Kidney epithelial cell (primary cell): ENCODE data around the gene DDX6. TPM values are rescaled to one million over a fixed set of nuclear protein-coding genes. Genes with fewer than 3 reads are reported as not detected.
"Not testable (repeated sequence)": the region's sequence is repeated elsewhere in the genome, so short reads cannot be mapped to it uniquely, and the experiment has no call there.

ENCODE experiments used
- DNase-seq: peaks from one replicate; pipeline ENCODE4 v3.0.0-alpha.2; 2010; ENCODE audit warnings: low read depth
- H3K27me3 ChIP-seq: 2 replicates; pipeline ENCODE4 v1.6.0; 2011; ENCODE audit warnings: low read length; ENCODE audit not compliant: control insufficient read depth, insufficient read depth
- H3K36me3 ChIP-seq: 2 replicates; pipeline ENCODE4 v1.5.1; 2011; ENCODE audit warnings: low read length; ENCODE audit not compliant: control insufficient read depth, insufficient read depth
- H3K4me3 ChIP-seq: 2 replicates; pipeline ENCODE4 v1.5.1; 2011; ENCODE audit warnings: low read depth, mild to moderate bottlenecking, control low read depth, low read length
- total RNA-seq: library from RNA; depleted of rRNA; stranded (reverse); fragments of >200 nt; gene quantifications from 2 replicates; pipeline ENCODE4 v1.2.3, GENCODE V29; 2015
- TF ChIP-seq, protein P1 (sequence below): IDR thresholded peaks from 2 replicates; pipeline ENCODE4 v1.5.1; 2011; ENCODE audit warnings: mild to moderate bottlenecking, moderate library complexity, low read length, control low read depth, inconsistent platforms; ENCODE audit not compliant: insufficient read depth, poor library complexity, severe bottlenecking

The DDX6 gene, protein sequence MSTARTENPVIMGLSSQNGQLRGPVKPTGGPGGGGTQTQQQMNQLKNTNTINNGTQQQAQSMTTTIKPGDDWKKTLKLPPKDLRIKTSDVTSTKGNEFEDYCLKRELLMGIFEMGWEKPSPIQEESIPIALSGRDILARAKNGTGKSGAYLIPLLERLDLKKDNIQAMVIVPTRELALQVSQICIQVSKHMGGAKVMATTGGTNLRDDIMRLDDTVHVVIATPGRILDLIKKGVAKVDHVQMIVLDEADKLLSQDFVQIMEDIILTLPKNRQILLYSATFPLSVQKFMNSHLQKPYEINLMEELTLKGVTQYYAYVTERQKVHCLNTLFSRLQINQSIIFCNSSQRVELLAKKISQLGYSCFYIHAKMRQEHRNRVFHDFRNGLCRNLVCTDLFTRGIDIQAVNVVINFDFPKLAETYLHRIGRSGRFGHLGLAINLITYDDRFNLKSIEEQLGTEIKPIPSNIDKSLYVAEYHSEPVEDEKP
- total RNA-seq = 77.4 and 104 TPM in 2 replicates

DNA sequence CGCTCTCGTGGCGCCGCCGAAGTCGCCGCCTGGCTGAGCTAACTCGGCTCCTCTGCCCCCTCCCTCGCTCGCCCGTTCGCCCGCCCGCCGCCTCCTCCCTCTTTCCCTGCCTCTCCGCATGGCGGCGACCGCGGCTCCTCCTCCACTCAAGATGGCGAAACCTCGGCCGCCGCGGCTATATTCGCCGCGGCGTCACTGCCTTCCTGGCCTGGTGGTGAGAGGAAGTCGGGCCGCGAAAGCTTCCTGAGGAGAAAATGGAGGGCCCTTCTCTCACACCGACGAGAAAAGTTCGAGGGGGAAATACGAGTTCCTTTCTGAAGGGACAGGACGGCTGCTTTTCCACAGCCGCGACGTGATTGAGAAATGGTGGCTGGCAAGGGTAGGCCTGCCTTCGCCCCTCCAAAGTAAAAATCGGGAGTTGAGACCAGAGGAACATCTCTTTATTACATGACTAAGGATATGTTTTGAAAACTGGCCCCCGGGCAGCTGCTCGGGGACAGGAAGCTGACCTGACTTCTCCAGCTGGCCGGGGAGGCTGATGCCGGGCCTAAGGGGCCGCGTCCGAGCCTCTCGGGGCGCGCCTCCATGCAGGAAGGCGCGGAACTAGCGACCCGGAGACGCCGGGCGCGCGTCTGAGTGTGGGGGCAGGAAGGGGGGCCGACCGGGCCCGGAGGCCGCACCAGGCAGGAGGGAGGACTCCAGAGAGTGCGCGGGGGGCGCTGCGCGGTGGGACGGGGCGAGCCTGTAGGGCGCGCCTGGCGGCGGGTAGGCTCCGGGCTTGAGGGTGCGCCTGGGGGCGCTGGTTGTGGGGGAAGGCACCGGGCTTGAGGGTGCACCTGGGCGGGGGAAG, at the start of gene DDX6:
DDX6 (minus strand) TSS at position 54 of the 850 bp plus-strand sequence. CDS start 4,913 bp downstream, outside the sequence.
- peak within 1 kb of the TSS; percentile 80 for H3K4me3 ChIP-seq
- no peaks in the 10 kb centered on the region for H3K36me3 ChIP-seq
- no peak for DNase-seq
- TF ChIP-seq, protein P1, sequence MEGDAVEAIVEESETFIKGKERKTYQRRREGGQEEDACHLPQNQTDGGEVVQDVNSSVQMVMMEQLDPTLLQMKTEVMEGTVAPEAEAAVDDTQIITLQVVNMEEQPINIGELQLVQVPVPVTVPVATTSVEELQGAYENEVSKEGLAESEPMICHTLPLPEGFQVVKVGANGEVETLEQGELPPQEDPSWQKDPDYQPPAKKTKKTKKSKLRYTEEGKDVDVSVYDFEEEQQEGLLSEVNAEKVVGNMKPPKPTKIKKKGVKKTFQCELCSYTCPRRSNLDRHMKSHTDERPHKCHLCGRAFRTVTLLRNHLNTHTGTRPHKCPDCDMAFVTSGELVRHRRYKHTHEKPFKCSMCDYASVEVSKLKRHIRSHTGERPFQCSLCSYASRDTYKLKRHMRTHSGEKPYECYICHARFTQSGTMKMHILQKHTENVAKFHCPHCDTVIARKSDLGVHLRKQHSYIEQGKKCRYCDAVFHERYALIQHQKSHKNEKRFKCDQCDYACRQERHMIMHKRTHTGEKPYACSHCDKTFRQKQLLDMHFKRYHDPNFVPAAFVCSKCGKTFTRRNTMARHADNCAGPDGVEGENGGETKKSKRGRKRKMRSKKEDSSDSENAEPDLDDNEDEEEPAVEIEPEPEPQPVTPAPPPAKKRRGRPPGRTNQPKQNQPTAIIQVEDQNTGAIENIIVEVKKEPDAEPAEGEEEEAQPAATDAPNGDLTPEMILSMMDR = peak; percentile 38
- no peaks in the 10 kb centered on the region for H3K27me3 ChIP-seq

DNA sequence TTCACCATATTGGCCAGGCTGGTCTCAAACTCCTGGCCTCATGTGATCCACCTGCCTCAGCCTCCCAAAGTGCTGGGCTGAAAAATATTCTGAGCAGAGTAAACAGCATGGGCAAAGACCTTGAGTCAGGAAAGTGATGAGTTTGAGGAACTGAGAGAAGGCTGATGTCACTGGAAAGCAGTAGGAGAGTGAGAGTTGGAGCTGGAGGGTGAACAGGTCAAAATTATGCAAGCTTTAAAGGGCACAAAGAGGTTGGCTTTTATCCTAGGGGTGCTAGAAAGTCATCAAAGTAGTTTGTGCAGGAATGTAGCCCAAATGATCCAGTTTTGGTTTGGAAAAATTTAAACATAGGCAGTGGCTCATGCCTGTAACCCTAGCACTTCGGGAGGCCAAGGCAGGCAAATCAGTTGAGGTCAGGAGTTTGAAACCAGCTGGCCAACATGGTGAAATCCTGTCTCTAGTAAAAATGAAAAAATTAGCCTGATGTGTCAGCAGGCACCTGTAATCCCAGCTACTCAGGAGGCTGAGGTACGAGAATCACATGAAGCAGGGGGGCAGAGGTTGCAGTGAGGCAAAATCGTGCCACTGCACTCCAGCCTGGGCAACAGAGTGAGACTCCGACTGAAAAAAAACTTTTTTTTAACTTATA, 48.1 kb upstream of the DDX6 start:
- Histone ChIP-seq H3K36me3 (no peaks in the 10 kb centered on the region), H3K27me3 (no peaks in the 10 kb centered on the region), H3K4me3 (no peak overlapping the region)
- no peak for DNase-seq
- TF ChIP-seq, protein P1 = no peak

DNA sequence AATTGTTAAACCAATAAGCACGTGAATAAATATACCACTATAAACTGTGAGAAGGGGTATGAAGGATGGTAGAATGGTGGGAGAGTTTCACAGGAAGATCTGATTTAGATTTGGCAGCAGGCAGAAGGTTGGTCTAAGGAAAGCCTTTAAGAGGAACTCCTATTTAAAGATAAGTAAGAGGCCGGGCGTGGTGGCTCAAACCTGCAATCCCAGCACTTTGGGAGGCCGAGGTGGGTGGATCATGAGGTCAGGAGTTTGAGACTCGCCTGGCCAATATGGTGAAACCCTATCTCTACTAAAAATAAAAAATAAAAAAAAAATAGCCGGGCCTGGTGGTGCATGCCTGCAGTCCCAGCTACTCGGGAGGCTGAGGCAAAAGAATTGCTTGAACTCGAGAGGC, 46.9 kb upstream of the DDX6 start:
- Histone ChIP-seq H3K4me3 (no peak overlapping the region), H3K27me3 (no peaks in the 10 kb centered on the region), H3K36me3 (no peaks in the 10 kb centered on the region)
- DNase-seq = no peak
- TF ChIP-seq, protein P1 = no peak

DNA sequence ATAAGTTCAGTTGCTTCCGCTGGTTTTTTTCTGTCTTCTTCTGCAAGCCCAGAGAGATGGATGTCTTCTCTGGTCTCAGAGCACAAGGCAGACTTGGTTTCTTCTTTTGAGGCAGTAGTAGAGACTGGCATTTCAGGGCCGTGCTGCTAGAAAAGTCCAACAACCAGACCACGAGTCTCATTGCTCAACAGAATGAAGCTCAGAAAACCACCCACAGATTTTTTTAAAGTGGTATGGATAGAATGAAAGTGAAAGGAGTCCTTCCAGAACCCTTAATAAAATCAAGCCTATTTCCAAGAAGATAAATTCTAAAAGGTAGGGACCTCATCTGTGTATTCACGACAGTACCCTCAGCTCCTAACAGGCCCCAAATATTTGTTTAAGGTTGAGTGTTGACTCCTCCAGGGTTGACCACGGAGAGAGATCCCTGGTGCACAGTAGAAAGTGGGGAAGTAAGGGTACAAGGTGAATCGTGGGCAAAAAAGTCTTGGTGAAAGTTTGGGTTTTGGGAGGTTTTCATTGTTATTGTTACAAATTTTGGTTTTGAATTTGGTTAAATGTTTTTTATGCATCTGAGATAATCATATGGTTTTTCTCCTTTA, 43.6 kb upstream of the DDX6 start:
- TF ChIP-seq, protein P1 = no peak
- Histone ChIP-seq H3K27me3 (no peaks in the 10 kb centered on the region), H3K4me3 (no peak overlapping the region), H3K36me3 (no peaks in the 10 kb centered on the region)
- no peak for DNase-seq

DNA sequence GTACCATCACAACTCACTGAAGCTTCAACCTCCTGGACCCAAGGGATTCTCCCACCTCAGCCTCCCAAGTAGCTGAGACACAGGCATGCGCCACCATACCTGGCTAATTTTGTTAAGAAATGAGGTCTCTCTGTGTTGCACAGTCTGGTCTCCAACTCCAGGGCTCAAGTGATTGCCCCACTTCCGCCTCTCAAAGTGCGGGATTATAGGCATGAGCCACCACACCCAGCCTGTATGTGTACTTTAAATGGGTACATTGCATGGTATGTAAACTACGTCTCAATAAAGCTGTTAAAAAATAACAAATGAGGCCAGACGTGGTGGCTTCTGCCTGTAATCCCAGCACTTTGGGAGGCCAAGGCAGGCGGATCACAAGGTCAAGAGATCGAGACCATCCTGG, 36.2 kb upstream of the DDX6 start:
- H3K36me3 ChIP-seq = no peaks in the 10 kb centered on the region
- no peak for DNase-seq
- no peak overlapping the region for H3K4me3 ChIP-seq
- H3K27me3 ChIP-seq = no peaks in the 10 kb centered on the region
- TF ChIP-seq, protein P1 = no peak

DNA sequence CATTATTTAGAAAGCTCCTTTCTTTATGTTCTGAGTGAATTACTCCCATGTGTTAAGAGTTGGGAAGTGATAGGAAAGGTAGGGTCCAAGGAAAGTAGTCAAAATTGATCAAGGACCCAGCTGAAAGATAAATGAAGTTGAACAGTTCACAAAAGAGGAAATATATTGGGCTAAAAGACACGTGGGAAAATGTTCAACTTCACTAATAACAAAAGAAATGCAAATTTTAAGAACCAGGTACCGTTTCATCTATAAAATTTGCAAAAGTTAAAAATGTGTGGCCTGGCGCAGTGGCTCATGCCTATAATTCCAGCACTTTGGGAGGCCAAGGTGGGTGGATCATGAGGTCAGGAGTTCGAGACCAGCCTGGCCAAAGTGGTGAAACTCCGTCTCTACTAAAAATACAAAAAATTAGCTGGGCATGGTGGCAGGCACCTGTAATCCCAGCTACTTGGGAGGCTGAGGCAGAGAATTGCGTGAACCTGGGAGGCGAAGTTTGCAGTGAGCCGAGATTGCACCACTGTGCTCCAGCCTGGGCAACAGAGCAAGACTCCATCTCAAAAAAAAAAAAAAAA, 32.1 kb upstream of the DDX6 start:
- H3K36me3 ChIP-seq, DNase-seq, H3K27me3 ChIP-seq, H3K4me3 ChIP-seq: not testable (repeated sequence)
